CD8-positive, alpha-beta memory T cell (primary cell): Measurements from ENCODE around the gene HSP90AB1. TPM values are rescaled to one million over a fixed set of nuclear protein-coding genes. Genes with fewer than 3 reads are reported as not detected.

Source experiments
- CTCF ChIA-PET: fragments of 350-600 bp; sonication (Branson Sonifier 250); formaldehyde crosslinking; loops from one replicate; lab custom pipeline; 2021; ENCODE audit warnings: antibody characterized with exemption; lab: Charles Lee
- POLR2A ChIA-PET: fragments of 350-600 bp; sonication (Branson Sonifier 250); formaldehyde crosslinking; loops from one replicate; lab custom pipeline; 2021; ENCODE audit warnings: antibody characterized with exemption; lab: Charles Lee
- DNase-seq, 5 donors: peaks; one replicate each; pipeline versions ENCODE4 v3.0.0 to v3.0.0-alpha.2; 2020 to 2022; ENCODE audit warnings: mixed read lengths in 1 of 5
- H3K27ac ChIP-seq: one replicate; pipeline ENCODE4 v1.7.0; 2013; ENCODE audit warnings: low read depth, mild to moderate bottlenecking, low read length, moderate library complexity
- H3K27me3 ChIP-seq: 2 replicates; pipeline ENCODE4 v1.7.0; 2013; ENCODE audit warnings: low read length, mild to moderate bottlenecking; ENCODE audit not compliant: insufficient read depth, poor library complexity, severe bottlenecking
- H3K36me3 ChIP-seq: 2 replicates; pipeline ENCODE4 v1.7.0; 2013; ENCODE audit warnings: mild to moderate bottlenecking, low read length, moderate library complexity; ENCODE audit not compliant: insufficient read depth
- H3K4me1 ChIP-seq: 2 replicates; pipeline ENCODE4 v1.7.0; 2013; ENCODE audit warnings: mild to moderate bottlenecking, low read length, moderate library complexity; ENCODE audit not compliant: insufficient read depth
- H3K4me3 ChIP-seq: 2 replicates; pipeline ENCODE4 v1.7.0; 2013; ENCODE audit warnings: mild to moderate bottlenecking, low read length
- H3K9me3 ChIP-seq: 2 replicates; pipeline ENCODE4 v1.7.0; 2013; ENCODE audit warnings: mild to moderate bottlenecking, low read length
- H3K27ac Mint-ChIP-seq, 8 donors: one replicate each; pipeline ENCODE4 v1.8.0; 2020 to 2021; ENCODE audit warnings: mixed read lengths in 8 of 8, mild to moderate bottlenecking in 6 of 8, inconsistent platforms in 3 of 8, moderate library complexity in 3 of 8
- H3K27me3 Mint-ChIP-seq, 2 donors: one replicate each; pipeline ENCODE4 v1.8.0; 2020 to 2021; ENCODE audit warnings: mixed read lengths in 2 of 2, mild to moderate bottlenecking in 1 of 2, moderate library complexity in 1 of 2
- H3K36me3 Mint-ChIP-seq, 3 donors: one replicate each; pipeline ENCODE4 v1.8.0; 2020 to 2021; ENCODE audit warnings: mixed read lengths in 3 of 3, inconsistent platforms in 1 of 3, mild to moderate bottlenecking in 1 of 3
- H3K4me1 Mint-ChIP-seq, 3 donors: one replicate each; pipeline ENCODE4 v1.8.0; 2020 to 2021; ENCODE audit warnings: mixed read lengths in 3 of 3, inconsistent platforms in 1 of 3, mild to moderate bottlenecking in 1 of 3
- H3K4me3 Mint-ChIP-seq, 7 donors: one replicate each; pipeline ENCODE4 v1.8.0; 2020 to 2021; ENCODE audit warnings: mixed read lengths in 7 of 7, mild to moderate bottlenecking in 6 of 7, moderate library complexity in 4 of 7, inconsistent platforms in 2 of 7
- H3K9me3 Mint-ChIP-seq, 5 donors: one replicate each; pipeline ENCODE4 v1.8.0; 2020 to 2022; ENCODE audit warnings: mixed read lengths in 5 of 5, mild to moderate bottlenecking in 3 of 5, moderate library complexity in 2 of 5, inconsistent platforms in 1 of 5
- polyA plus RNA-seq: library from polyadenylated mRNA; unstranded; fragments of 300-500 nt; fragmentation: Illumina TruSeq; gene quantifications from one replicate; pipeline ENCODE4 v1.2.3, GENCODE V29; 2021
- total RNA-seq, 2 experiments: library from RNA; stranded (reverse); gene quantifications; one replicate each; pipeline ENCODE4 v1.2.3, GENCODE V29; 2021

The HSP90AB1 gene
- total and polyA plus RNA-seq, 3 experiments from 2014 or later = 460 to 2,400 (median 2,387) TPM

GRCh38 chr6:44269921-44270525 is 23.1 kb downstream of the HSP90AB1 start, which contains the start of gene TMEM151B:
Gene TMEM151B (plus strand): TSS chr6:44270450. CDS start chr6:44270743, 293 bp downstream.
- no peaks in the 10 kb centered on the region for H3K36me3 ChIP-seq
- H3K4me1 ChIP-seq = no peaks in the 10 kb centered on the region
- DNase-seq = peak in 3 of 5 donors; percentile 21 to 58 (median 30)
- H3K4me3 ChIP-seq = no peak within 1 kb of the TSS
- no peak within 1 kb of the TSS for H3K27ac ChIP-seq
- H3K9me3 ChIP-seq = no peaks in the 10 kb centered on the region
- peaks cover 9 to 23% (median 22%) of the 10 kb centered on the region in 3 donors for H3K4me1 Mint-ChIP-seq
- H3K27me3 ChIP-seq = peaks cover 51% of the 10 kb centered on the region
- H3K4me3 Mint-ChIP-seq = peak within 1 kb of the TSS; percentile 63 to 84 (median 78)
- peak within 1 kb of the TSS in 4 of 8 donors; percentile 16 to 89 (median 59) for H3K27ac Mint-ChIP-seq
- H3K9me3 Mint-ChIP-seq = no peaks in the 10 kb centered on the region
- H3K27me3 Mint-ChIP-seq = peaks cover 49 to 54% of the 10 kb centered on the region in 2 donors
- CTCF ChIA-PET = interaction anchor here (1.0 to 3.8 kb wide), 4 partner anchors 28 to 76 kb away, joined by 3 to 36 read pairs (median 4); partner anchors contain the start of gene AARS2
- H3K36me3 Mint-ChIP-seq = peaks cover 0 to 8% (median 0%) of the 10 kb centered on the region in 3 donors
- POLR2A ChIA-PET = interaction anchor here (1.4 kb wide), 1 partner anchor 23 kb away, joined by 7 read pairs; the partner anchor contains the start of gene HSP90AB1

- Mint-ChIP-seq H3K4me3 (peak overlapping the region; percentile 34 to 84 (median 78)), H3K27me3 (peaks cover 49 to 54% of the 10 kb centered on the region in 2 donors), H3K9me3 (no peaks in the 10 kb centered on the region), H3K4me1 (peaks cover 5 to 22% (median 21%) of the 10 kb centered on the region in 3 donors), H3K36me3 (peaks cover 0 to 8% (median 0%) of the 10 kb centered on the region in 3 donors), H3K27ac (peak overlapping the region in 1 of 8 donors; percentile 81)
- peak in 1 of 5 donors; percentile 53 for DNase-seq
- peaks cover 51% of the 10 kb centered on the region for H3K27me3 ChIP-seq
- no peak overlapping the region for H3K27ac ChIP-seq
- no peaks in the 10 kb centered on the region for H3K4me1 ChIP-seq
- no peak overlapping the region for H3K4me3 ChIP-seq
- ChIA-PET CTCF (interaction anchor here (0.8 to 1.3 kb wide), 4 partner anchors 34 to 76 kb away, joined by 3 to 4 read pairs (median 3); partner anchors contain the start of gene AARS2), POLR2A (interaction anchor here (1.4 kb wide), 1 partner anchor 24 kb away, joined by 7 read pairs; the partner anchor contains the start of gene HSP90AB1)
- no peaks in the 10 kb centered on the region for H3K36me3 ChIP-seq
- no peaks in the 10 kb centered on the region for H3K9me3 ChIP-seq
Measured at GRCh38 chr6:44270526-44271405, 23.9 kb downstream of the HSP90AB1 start.

DNA sequence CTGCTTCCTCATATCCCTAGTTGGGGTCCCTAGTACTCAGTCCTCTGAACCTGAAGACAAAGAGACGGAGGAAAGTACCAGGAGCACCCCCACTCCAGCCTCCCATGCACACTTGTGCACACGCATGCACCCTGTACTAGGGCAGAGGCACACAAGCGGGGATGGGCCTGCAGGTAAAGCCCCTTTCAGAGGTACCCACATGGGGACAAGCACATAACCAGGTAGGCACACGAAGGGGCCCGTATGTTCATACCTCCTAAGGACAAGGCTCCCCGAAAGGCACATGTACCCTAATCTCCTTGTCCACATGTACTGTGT is 24.5 kb downstream of the HSP90AB1 start:
- no peaks in the 10 kb centered on the region for H3K9me3 Mint-ChIP-seq
- DNase-seq = no peak
- Histone ChIP-seq H3K4me3 (no peak overlapping the region), H3K9me3 (no peaks in the 10 kb centered on the region), H3K27ac (no peak overlapping the region), H3K4me1 (no peaks in the 10 kb centered on the region), H3K27me3 (peaks cover 51% of the 10 kb centered on the region), H3K36me3 (no peaks in the 10 kb centered on the region)
- H3K36me3 Mint-ChIP-seq = peaks cover 0 to 8% (median 0%) of the 10 kb centered on the region in 3 donors
- CTCF ChIA-PET = interaction anchor here (1.1 kb wide), 1 partner anchor 42 kb away, joined by 3 read pairs; the partner anchor contains the start of gene AARS2
- H3K27me3 Mint-ChIP-seq = peaks cover 49 to 54% of the 10 kb centered on the region in 2 donors
- H3K4me3 Mint-ChIP-seq = peak overlapping the region; percentile 43 to 84 (median 78)
- POLR2A ChIA-PET = no interaction called here
- no peak overlapping the region for H3K27ac Mint-ChIP-seq
- H3K4me1 Mint-ChIP-seq = peaks cover 4 to 19% (median 19%) of the 10 kb centered on the region in 3 donors

GRCh38 chr6:44271914-44272313 is 25.0 kb downstream of the HSP90AB1 start:
- H3K36me3 ChIP-seq = no peaks in the 10 kb centered on the region
- H3K27me3 Mint-ChIP-seq = peaks cover 53 to 57% of the 10 kb centered on the region in 2 donors
- H3K27me3 ChIP-seq = peaks cover 55% of the 10 kb centered on the region
- no peaks in the 10 kb centered on the region for H3K9me3 ChIP-seq
- H3K27ac Mint-ChIP-seq = peak overlapping the region in 1 of 8 donors; percentile 17
- CTCF ChIA-PET = interaction anchor here (1.1 kb wide), 1 partner anchor 41 kb away, joined by 3 read pairs; the partner anchor contains the start of gene AARS2
- POLR2A ChIA-PET = no interaction called here
- H3K9me3 Mint-ChIP-seq = no peaks in the 10 kb centered on the region
- peaks cover 0 to 8% (median 0%) of the 10 kb centered on the region in 3 donors for H3K36me3 Mint-ChIP-seq
- no peak overlapping the region for H3K27ac ChIP-seq
- DNase-seq = no peak
- H3K4me3 ChIP-seq = no peak overlapping the region
- H3K4me1 Mint-ChIP-seq = peaks cover 4 to 19% (median 16%) of the 10 kb centered on the region in 3 donors
- peak overlapping the region in 4 of 7 donors; percentile 36 to 76 (median 44) for H3K4me3 Mint-ChIP-seq
- no peaks in the 10 kb centered on the region for H3K4me1 ChIP-seq

DNA sequence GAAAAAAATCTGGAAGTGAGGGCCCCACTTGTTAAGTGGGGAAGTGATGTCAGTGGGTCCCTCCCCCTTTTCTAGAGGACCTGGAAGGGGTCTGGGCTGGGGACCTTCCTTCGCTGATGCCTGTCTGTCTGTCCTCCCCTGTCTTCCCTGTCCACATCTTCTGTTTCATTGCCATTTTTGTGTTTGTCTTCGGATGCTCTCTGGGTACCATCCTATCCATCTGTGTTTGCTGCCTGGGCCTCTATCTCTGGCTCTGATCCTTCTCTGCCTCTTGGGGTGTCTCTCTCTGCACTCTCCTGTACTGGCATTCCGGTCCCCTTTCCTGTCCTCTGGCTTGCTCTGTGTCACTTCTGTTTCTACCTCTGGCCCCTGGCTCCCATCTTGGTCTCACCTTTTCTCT is 25.6 kb downstream of the HSP90AB1 start:
- H3K27ac Mint-ChIP-seq = peak overlapping the region in 1 of 8 donors; percentile 24
- no peaks in the 10 kb centered on the region for H3K9me3 Mint-ChIP-seq
- no peaks in the 10 kb centered on the region for H3K4me1 ChIP-seq
- no peaks in the 10 kb centered on the region for H3K9me3 ChIP-seq
- peaks cover 4 to 18% (median 16%) of the 10 kb centered on the region in 3 donors for H3K4me1 Mint-ChIP-seq
- H3K36me3 ChIP-seq = no peaks in the 10 kb centered on the region
- no peak overlapping the region for H3K27ac ChIP-seq
- peaks cover 61% of the 10 kb centered on the region for H3K27me3 ChIP-seq
- ChIA-PET POLR2A (no interaction called here), CTCF (no interaction called here)
- no peak for DNase-seq
- H3K4me3 ChIP-seq = no peak overlapping the region
- peaks cover 0 to 8% (median 0%) of the 10 kb centered on the region in 3 donors for H3K36me3 Mint-ChIP-seq
- H3K4me3 Mint-ChIP-seq = peak overlapping the region in 3 of 7 donors; percentile 44 to 74 (median 52)
- H3K27me3 Mint-ChIP-seq = peaks cover 58 to 64% of the 10 kb centered on the region in 2 donors

GRCh38 chr6:44272999-44273566 is 26.2 kb downstream of the HSP90AB1 start:
- H3K4me3 ChIP-seq = no peak overlapping the region
- no peaks in the 10 kb centered on the region for H3K4me1 ChIP-seq
- peaks cover 0 to 18% (median 12%) of the 10 kb centered on the region in 3 donors for H3K4me1 Mint-ChIP-seq
- peaks cover 60 to 69% of the 10 kb centered on the region in 2 donors for H3K27me3 Mint-ChIP-seq
- no peaks in the 10 kb centered on the region for H3K9me3 ChIP-seq
- no peaks in the 10 kb centered on the region for H3K9me3 Mint-ChIP-seq
- H3K27ac Mint-ChIP-seq = peak overlapping the region in 1 of 8 donors; percentile 24
- H3K36me3 Mint-ChIP-seq = peaks cover 0 to 8% (median 0%) of the 10 kb centered on the region in 3 donors
- POLR2A ChIA-PET = no interaction called here
- peak overlapping the region in 1 of 7 donors; percentile 74 for H3K4me3 Mint-ChIP-seq
- H3K27ac ChIP-seq = no peak overlapping the region
- H3K27me3 ChIP-seq = peaks cover 63% of the 10 kb centered on the region
- DNase-seq = no peak
- CTCF ChIA-PET = no interaction called here
- no peaks in the 10 kb centered on the region for H3K36me3 ChIP-seq

GRCh38 chr6:44273617-44274016 is 26.7 kb downstream of the HSP90AB1 start:
- peaks cover 60 to 72% of the 10 kb centered on the region in 2 donors for H3K27me3 Mint-ChIP-seq
- no peak for DNase-seq
- H3K27ac Mint-ChIP-seq = no peak overlapping the region
- CTCF ChIA-PET = no interaction called here
- peaks cover 0 to 18% (median 12%) of the 10 kb centered on the region in 3 donors for H3K4me1 Mint-ChIP-seq
- Histone ChIP-seq H3K36me3 (no peaks in the 10 kb centered on the region), H3K4me1 (no peaks in the 10 kb centered on the region), H3K4me3 (no peak overlapping the region), H3K27me3 (peaks cover 60% of the 10 kb centered on the region), H3K27ac (no peak overlapping the region), H3K9me3 (no peaks in the 10 kb centered on the region)
- POLR2A ChIA-PET = no interaction called here
- H3K9me3 Mint-ChIP-seq = no peaks in the 10 kb centered on the region
- peak overlapping the region in 1 of 7 donors; percentile 9 for H3K4me3 Mint-ChIP-seq
- peaks cover 0 to 8% (median 0%) of the 10 kb centered on the region in 3 donors for H3K36me3 Mint-ChIP-seq
